ENCODE results near the gene POLD1.

POLD1 gene

GRCh38 chr19:50392759-50393158 lies 8.6 kb downstream of the POLD1 start:
- no peak for DNase-seq

- no peak for DNase-seq
Observed at GRCh38 chr19:50393589-50393988, 9.4 kb downstream of the POLD1 start.

- DNase-seq: no peak
Observed at GRCh38 chr19:50394017-50394416, 9.9 kb downstream of the POLD1 start.

- DNase-seq: no peak
Observed at GRCh38 chr19:50398675-50399367, 14.7 kb downstream of the POLD1 start.

DNA sequence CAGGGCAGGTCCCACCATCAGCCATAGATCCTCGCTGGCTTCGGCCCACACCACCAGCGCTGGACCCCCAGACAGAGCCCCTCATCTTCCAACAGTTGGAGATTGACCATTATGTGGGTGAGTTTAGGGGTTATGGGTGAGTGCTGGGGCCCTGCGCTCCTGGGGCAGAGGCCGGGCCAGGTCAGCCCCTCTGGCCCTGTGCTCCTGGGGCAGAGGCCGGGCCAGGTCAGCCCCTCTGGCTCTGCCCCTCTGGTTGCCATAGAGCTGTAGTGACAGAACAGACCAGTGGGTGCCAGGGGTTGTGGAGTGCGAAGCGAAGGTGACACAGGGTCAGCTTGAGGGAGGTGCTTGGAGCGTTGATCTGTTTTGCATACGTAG lies 15.2 kb downstream of the POLD1 start:
- no peak for DNase-seq

- DNase-seq: no peak
Observed at GRCh38 chr19:50401605-50402450, 17.7 kb downstream of the POLD1 start.

DNA sequence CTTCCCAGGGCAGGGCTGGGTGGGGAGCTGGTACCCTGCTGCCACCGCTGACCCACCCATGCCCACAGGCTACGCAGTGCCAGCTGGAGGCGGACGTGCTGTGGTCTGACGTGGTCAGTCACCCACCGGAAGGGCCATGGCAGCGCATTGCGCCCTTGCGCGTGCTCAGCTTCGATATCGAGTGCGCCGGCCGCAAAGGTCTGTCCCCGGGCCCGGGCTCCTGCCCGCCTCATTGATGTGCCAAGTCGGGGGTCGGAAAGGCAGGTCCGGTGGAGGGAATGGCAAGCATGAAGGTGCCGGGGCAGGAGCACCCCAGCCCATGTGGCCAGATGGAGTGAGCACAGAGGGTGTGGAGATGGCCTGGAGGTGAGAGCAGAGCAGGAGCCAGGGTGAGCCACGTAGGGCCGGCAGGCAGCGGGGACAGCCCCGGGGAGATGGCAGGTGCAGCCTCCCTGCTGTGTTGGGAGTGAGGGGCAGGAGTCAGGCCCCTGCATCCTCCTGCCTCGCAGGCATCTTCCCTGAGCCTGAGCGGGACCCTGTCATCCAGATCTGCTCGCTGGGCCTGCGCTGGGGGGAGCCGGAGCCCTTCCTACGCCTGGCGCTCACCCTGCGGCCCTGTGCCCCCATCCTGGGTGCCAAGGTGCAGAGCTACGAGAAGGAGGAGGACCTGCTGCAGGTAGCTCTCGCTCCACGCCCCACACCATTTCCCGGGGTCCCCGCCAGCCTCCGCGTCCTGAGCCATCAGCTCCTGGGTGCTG lies 18.6 kb downstream of the POLD1 start:
- no peak for DNase-seq

GRCh38 chr19:50406156-50406820 lies 22.1 kb downstream of the POLD1 start:
- no peak for DNase-seq

DNA sequence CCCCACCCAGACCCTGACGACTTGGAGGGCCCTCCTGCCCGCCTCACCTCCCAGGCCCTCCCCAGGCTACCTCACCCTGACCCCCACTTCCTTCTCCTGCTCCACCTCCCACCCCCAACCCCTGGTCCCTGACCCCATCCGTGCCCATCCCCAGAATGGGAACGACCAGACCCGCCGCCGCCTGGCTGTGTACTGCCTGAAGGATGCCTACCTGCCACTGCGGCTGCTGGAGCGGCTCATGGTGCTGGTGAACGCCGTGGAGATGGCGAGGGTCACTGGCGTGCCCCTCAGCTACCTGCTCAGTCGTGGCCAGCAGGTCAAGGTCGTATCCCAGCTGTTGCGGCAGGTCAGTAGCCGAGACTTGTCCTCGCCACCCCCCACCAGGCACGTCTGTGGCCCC lies 22.7 kb downstream of the POLD1 start:
- no peak for DNase-seq

GRCh38 chr19:50409347-50409746 lies 25.2 kb downstream of the POLD1 start:
- no peak for DNase-seq

- DNase-seq: no peak
Observed at GRCh38 chr19:50410109-50410508, 26.0 kb downstream of the POLD1 start.

DNA sequence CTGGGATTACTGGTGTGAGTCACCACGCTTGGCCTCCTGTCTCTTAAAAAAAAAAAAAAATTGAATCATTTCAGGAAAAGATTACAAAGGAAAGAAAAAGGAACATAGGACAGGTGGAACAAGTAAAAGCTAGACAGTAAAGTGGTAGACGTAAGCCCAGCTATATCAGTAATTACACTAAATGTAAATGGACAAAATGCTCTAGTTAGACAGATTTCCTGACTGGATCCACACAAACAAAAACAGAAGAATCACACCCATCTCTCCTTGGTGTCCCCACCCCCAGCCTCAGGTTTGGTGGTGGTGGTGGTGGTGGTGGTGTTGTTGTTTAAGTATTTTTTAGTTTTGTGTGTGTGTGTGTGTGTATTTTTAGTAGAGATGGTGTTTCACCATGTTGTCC lies 28.3 kb downstream of the POLD1 start:
- DNase-seq: no peak

DNA sequence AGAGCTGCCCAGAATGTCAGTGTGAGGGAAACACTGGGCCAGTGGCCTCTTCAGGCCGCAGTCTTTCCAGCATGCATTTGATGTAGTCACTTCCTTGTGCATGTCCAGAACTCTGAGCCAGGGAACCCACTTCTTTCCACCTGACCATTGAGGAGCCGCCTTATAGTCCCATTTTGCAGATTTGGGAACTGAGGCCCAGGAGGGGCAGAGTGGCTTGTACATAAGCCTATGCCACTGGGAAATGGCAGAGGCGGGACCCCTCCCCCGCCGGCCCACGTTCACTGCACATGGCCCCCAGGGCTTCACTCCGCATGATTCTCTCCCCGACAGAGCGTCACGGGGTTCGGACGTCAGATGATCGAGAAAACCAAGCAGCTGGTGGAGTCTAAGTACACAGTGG lies 28.9 kb downstream of the POLD1 start:
- DNase-seq: no peak

GRCh38 chr19:50413531-50413930 lies 29.4 kb downstream of the POLD1 start:
- no peak for DNase-seq

GRCh38 chr19:50414864-50415660 lies 30.9 kb downstream of the POLD1 start:
- DNase-seq: peak; percentile 90

- peak; percentile 92 for DNase-seq
Observed at GRCh38 chr19:50415661-50416033, 31.5 kb downstream of the POLD1 start.

- no peak for DNase-seq
Observed at GRCh38 chr19:50416034-50416977, 32.2 kb downstream of the POLD1 start.

DNA sequence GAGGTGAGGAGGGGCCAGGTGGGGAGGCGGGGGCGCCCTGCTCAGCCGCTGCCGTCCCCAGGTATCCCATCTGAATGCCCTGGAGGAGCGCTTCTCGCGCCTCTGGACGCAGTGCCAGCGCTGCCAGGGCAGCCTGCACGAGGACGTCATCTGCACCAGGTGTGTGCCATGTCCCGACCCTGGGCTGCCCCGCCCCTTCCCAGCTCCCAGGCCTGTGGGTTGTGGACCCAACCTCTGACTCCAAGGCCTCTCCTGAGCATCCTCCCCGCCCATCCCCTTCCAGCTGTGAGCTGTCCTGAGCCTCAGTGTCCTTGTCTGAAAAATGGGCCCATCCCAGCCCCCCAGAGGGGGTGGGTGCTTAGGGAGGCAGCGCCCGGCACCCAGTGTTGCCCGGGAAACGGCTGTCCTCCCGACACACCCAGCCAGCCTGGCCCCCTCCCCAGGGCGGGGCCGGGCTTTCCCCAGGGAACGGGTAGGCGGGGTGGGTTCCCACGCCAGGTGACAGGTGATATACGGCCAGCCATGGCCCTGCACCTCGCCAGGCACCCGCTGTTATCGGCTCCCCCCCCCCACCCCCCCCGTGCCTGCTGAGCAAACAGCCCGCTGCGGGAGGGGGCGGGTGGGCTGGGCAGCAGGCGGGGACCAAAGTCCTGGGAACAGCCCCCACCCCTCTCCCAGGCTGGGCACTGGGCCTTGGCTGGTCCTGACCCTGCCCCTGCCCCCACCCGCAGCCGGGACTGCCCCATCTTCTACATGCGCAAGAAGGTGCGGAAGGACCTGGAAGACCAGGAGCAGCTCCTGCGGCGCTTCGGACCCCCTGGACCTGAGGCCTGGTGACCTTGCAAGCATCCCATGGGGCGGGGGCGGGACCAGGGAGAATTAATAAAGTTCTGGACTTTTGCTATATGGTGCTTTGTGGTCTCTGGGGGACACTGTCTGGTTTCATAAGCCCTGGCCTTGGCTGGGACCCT lies 33.2 kb downstream of the POLD1 start:
- no peak for DNase-seq

DNA sequence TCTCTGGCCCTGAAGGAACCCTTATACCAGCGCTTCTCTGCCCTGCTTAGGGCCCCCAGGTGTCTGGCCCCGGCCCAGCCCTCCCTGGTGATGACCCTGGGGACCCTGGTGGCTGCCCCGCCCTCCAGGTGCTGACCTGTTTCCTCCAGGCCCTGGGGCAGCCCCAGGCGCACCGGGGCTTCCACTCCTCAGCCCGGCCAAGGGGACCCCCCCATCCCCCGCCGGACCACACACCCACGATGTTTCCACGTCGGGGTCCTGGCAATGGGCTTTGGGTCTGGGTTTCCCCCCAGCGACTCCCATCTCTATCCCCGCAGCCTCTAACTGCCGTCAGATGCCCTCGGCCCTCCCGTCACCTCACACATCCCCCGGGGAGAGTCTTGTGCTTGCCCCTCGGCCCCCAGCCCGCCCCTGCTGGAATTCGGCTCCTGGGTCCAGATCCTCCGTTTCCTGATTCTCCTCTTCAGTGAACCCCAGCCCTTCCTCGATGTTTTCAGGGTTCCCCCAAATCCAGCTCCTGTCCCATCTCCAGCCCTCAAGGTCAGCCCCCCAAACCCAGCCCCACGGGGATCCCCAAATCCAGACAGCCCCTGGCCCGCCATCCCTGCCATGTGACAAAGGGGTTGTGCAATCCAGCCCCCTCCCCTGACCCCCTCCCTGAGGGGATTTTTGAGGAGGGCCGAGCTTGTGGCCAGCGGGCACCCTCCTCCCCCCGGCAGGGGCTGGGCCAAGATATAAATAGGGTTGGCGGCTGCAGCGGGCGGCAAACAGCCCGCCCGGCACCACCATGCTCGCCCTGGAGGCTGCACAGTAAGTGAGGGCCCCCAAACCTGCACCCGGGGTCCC lies 34.3 kb downstream of the POLD1 start, which contains the start of gene SPIB:
SPIB (plus strand) TSS at position 763 of the 846 bp plus-strand sequence; CDS start at position 788, 25 bp downstream.
- peak; percentile 50 for DNase-seq

Measured in hematopoietic multipotent progenitor cell treated with erythropoietin and hydrocortisone succinate and interleukin-3 and kit ligand, for 4 days (in vitro differentiated cells).